ENCODE data around the gene TNFRSF25. TPM values are rescaled to one million over a fixed set of nuclear protein-coding genes. Genes with fewer than 3 reads are reported as not detected.

TNFRSF25 gene
- total and polyA plus RNA-seq, 2 donors from 2014 or later = 7.6 to 13.8 TPM

DNA sequence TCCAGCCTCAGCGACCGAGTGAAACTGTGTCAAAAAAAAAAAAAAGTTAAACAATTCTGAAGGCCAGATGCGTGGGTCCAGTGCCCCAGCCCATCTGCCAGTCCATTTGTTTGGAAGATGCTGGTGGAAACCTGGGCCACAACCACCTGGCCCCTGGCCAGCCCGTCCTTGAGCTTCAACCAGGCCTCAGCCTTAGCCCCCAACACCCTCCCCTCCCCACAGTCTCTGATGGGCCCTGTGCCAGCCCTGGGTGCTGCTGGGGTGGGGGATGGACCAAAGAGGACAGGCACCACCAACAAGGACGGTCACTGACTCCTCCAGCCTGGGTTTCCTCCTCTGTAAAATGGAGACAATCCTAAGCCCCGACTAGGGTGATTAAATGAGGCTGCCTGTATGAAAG lies 45.1 kb upstream of the TNFRSF25 start:
- intact Hi-C loops (cut with DNase I) = no loop called here
- Histone ChIP-seq H3K9me3 (ENCODE audit: control insufficient read depth in 2 of 3, insufficient read depth in 1 of 3, low read length in 3 of 3) (no peaks in the 10 kb centered on the region), H3K27ac (ENCODE audit: low read depth in 2 of 2, low read length in 2 of 2) (no peak overlapping the region), H3K4me3 (ENCODE audit: low read length in 3 of 3) (no peak overlapping the region), H3K9ac (ENCODE audit: low read length in 3 of 3) (no peak overlapping the region), H3K4me1 (ENCODE audit: control insufficient read depth in 2 of 3, insufficient read depth in 2 of 3, low read depth in 1 of 3, low read length in 3 of 3) (no peaks in the 10 kb centered on the region), H3K27me3 (ENCODE audit: control insufficient read depth, insufficient read depth, low read length) (no peaks in the 10 kb centered on the region), H3K36me3 (ENCODE audit: control insufficient read depth in 2 of 3, insufficient read depth in 3 of 3, low read length in 3 of 3) (no peaks in the 10 kb centered on the region)
- no peak for FAIRE-seq
- peak in 1 of 5 donors; percentile 57 for DNase-seq
- TF ChIP-seq, protein P1, sequence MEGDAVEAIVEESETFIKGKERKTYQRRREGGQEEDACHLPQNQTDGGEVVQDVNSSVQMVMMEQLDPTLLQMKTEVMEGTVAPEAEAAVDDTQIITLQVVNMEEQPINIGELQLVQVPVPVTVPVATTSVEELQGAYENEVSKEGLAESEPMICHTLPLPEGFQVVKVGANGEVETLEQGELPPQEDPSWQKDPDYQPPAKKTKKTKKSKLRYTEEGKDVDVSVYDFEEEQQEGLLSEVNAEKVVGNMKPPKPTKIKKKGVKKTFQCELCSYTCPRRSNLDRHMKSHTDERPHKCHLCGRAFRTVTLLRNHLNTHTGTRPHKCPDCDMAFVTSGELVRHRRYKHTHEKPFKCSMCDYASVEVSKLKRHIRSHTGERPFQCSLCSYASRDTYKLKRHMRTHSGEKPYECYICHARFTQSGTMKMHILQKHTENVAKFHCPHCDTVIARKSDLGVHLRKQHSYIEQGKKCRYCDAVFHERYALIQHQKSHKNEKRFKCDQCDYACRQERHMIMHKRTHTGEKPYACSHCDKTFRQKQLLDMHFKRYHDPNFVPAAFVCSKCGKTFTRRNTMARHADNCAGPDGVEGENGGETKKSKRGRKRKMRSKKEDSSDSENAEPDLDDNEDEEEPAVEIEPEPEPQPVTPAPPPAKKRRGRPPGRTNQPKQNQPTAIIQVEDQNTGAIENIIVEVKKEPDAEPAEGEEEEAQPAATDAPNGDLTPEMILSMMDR (IDR thresholded peaks at IDR 0.05; ENCODE audit: borderline replicate concordance, extremely low read depth, insufficient read depth) = no peak

DNA sequence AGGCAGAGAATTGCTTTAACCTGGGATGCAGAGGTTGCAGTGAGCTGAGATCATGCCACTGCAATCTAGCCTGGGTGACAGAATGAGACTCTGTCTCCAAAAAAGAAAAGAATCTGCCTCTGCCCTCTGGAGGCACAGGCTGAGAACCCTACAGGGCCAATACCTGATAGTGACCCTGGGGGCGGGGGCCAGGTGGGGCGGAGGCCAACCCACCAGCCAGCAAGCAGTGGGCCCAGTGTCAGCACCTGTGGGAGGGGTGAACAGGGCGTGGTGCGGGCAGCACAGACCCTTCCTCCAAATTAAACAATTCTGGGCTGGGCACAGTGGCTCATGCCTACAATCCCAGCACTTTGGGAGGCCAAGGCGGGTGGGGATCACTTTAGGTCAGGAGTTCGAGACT lies 44.5 kb upstream of the TNFRSF25 start:
- DNase-seq = peak in 1 of 5 donors; percentile 45
- Histone ChIP-seq H3K4me1 (ENCODE audit: control insufficient read depth in 2 of 3, insufficient read depth in 2 of 3, low read depth in 1 of 3, low read length in 3 of 3) (no peaks in the 10 kb centered on the region), H3K27ac (ENCODE audit: low read depth in 2 of 2, low read length in 2 of 2) (no peak overlapping the region), H3K27me3 (ENCODE audit: control insufficient read depth, insufficient read depth, low read length) (no peaks in the 10 kb centered on the region), H3K9me3 (ENCODE audit: control insufficient read depth in 2 of 3, insufficient read depth in 1 of 3, low read length in 3 of 3) (no peaks in the 10 kb centered on the region), H3K36me3 (ENCODE audit: control insufficient read depth in 2 of 3, insufficient read depth in 3 of 3, low read length in 3 of 3) (no peaks in the 10 kb centered on the region), H3K9ac (ENCODE audit: low read length in 3 of 3) (no peak overlapping the region), H3K4me3 (ENCODE audit: low read length in 3 of 3) (no peak overlapping the region)
- no peak for FAIRE-seq
- intact Hi-C loops (cut with DNase I) = no loop called here
- TF ChIP-seq, protein P1 (IDR thresholded peaks at IDR 0.05; ENCODE audit: borderline replicate concordance, extremely low read depth, insufficient read depth) = no peak

DNA sequence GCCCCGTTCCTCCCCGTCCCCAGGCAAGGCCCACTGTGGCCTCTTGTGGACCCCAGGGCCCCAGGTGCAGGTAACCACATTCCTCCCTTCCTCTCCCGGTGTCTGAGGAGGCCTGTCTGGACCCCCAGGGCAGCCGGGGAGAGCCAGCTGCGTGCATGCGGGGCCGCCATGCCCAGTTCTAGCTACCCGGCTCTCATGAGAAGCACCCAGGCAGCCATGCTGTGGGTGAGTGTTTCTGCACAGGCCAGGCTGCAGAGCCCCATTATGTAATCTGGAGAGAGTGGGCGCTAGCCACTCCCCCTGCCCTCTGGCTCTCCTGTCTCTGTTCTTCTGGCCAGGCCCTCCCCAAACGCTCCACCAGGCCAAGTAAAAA lies 43.9 kb upstream of the TNFRSF25 start:
- TF ChIP-seq, protein P1 (IDR thresholded peaks at IDR 0.05; ENCODE audit: borderline replicate concordance, extremely low read depth, insufficient read depth) = no peak
- H3K9ac ChIP-seq (ENCODE audit: low read length in 3 of 3) = no peak overlapping the region
- no peaks in the 10 kb centered on the region for H3K9me3 ChIP-seq (ENCODE audit: control insufficient read depth in 2 of 3, insufficient read depth in 1 of 3, low read length in 3 of 3)
- peak in 1 of 5 donors; percentile 57 for DNase-seq
- H3K4me1 ChIP-seq (ENCODE audit: control insufficient read depth in 2 of 3, insufficient read depth in 2 of 3, low read depth in 1 of 3, low read length in 3 of 3) = no peaks in the 10 kb centered on the region
- H3K36me3 ChIP-seq (ENCODE audit: control insufficient read depth in 2 of 3, insufficient read depth in 3 of 3, low read length in 3 of 3) = no peaks in the 10 kb centered on the region
- H3K4me3 ChIP-seq (ENCODE audit: low read length in 3 of 3) = no peak overlapping the region
- intact Hi-C loops (cut with DNase I) = no loop called here
- no peaks in the 10 kb centered on the region for H3K27me3 ChIP-seq (ENCODE audit: control insufficient read depth, insufficient read depth, low read length)
- no peak for FAIRE-seq
- H3K27ac ChIP-seq (ENCODE audit: low read depth in 2 of 2, low read length in 2 of 2) = no peak overlapping the region
